ENCODE measurements around the gene SH3BP4.

The SH3BP4 gene

DNA sequence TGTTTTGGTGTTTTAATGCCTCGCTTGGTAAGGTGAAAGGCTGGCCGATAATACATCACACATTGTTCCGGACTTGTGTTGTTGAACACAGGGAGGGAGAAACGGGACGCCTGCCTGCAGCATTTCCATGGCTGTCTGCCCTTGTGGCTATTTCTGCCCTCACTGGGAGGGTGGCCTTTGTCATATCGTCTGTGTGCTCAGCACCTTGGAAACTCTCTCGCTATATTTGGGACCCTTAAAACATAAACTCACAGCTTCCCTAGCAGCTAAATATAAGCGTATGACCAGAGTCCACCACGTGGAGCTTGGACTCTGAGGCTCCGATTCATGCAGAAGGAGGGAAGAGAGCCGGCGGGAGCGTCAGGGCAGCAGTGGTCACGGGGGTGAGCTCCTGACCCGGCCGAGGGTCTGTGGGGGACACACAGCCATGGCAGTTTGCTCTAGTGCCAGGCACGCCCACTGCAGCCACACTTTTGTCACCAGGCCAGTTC is 111.7 kb downstream of the SH3BP4 start:
- no peak for DNase-seq

GRCh38 chr2:235064976-235065375 is 113.2 kb downstream of the SH3BP4 start:
- DNase-seq = no peak

DNA sequence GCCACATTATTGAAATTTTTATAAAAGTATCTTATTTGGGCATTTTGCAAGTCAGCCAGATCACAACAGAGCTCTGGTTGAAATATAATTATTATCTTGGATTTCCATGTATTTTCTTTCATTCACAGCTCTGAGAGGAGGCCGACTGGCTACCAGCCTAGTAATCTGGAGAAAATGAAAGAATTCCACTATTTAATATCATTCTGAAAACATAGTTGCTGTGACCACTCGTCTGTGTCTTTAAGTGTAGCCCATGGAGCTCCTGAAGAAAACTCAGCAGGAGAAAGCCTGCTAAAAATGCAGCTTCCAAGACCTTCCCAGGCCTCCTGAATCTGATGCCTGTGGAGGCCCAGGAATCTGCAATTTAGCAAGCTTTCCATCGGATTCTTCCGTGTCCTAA is 114.7 kb downstream of the SH3BP4 start:
- no peak for DNase-seq

DNA sequence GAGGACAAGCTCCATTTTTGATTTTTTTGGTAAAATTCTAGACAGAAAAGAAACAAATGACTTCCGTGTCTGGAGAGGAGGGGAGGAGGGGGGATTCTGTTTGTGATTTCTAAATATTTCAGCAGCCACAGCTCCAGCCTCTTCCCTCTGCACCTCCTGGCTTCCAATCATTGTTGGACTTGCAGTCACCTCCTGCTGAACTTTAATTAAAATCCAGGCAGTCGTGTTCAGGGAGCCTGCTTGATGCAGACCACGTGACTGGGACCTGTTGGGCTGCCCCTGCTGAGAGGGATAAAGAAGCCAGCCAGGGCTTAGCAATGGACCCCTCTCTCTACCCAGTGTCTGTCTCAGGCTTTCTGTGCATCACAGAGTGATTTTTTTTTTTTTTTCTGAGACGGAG is 115.1 kb downstream of the SH3BP4 start:
- DNase-seq = no peak

GRCh38 chr2:235068701-235069100 is 116.9 kb downstream of the SH3BP4 start:
- DNase-seq = no peak

GRCh38 chr2:235070063-235070706 is 118.4 kb downstream of the SH3BP4 start:
- no peak for DNase-seq

DNA sequence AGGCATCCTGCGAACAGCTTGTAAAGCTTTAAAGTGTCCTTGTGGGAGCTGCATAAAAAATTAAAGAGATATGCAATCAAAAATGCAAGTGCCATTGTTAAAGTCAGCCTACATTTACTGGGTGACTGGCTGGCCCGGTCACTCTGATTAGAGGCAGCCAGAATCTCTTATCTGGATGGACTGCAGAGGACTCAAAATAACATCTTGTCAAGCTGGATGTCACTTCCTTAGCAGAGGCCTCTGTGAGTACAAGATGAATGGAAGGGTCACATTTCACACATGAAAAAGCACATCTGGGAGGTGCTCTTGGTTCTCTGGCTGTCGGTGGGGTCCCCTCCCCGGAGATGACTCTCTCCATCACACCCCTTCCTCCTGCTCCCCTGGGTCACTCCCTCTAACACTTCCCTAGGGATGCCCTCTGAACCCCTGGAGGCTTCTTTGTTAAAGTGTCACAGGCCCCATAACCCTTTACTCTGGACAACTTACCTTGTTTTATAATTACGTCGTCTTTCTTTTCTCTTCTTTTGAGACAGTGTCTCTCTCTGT is 122.1 kb downstream of the SH3BP4 start:
- no peak for DNase-seq

GRCh38 chr2:235077046-235077445 is 125.2 kb downstream of the SH3BP4 start:
- no peak for DNase-seq

DNA sequence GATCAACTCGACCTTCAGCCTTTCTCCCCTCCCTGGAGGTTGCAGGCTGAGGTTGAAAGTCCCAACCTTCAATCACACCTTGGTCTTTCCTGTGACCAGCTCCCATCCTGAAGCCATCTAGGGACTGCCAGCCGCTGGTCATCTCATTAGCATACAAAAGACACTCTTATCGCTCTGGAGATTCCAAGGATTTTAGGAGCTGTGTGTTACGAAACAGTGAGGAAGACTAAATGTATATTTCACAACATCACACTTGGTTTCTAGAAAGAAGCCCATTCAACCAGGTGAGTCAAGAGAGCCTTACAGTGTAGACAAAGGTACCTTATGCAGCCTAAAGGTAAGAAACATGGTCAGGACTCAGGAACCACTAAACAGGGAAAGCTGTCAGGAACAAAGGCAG is 126.4 kb downstream of the SH3BP4 start:
- DNase-seq = no peak

- no peak for DNase-seq
Measured at GRCh38 chr2:235078914-235079472, 127.2 kb downstream of the SH3BP4 start.

- DNase-seq = no peak
Measured at GRCh38 chr2:235080101-235080500, 128.3 kb downstream of the SH3BP4 start.

GRCh38 chr2:235082578-235083338 is 130.9 kb downstream of the SH3BP4 start:
- DNase-seq = no peak

DNA sequence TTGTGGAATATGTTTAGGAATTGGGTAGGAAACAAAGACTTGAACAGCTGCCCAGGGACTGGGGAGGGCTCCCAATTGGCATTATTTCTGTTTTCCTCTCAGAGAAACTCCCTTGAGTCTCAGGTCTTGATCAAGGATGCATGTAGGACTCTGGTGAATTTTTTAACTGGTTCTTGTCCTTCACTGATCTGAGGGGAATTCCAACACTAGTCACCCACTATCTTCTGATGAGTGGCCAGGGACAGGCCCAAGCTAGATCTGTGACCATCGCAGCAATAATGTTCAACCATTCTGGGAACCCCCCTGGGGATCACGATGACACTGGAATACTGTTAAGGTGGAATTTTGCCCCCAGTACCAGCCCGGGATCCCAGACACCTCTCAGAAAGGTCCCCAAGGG is 132.0 kb downstream of the SH3BP4 start:
- DNase-seq = no peak

GRCh38 chr2:235084424-235084823 is 132.6 kb downstream of the SH3BP4 start:
- no peak for DNase-seq

DNA sequence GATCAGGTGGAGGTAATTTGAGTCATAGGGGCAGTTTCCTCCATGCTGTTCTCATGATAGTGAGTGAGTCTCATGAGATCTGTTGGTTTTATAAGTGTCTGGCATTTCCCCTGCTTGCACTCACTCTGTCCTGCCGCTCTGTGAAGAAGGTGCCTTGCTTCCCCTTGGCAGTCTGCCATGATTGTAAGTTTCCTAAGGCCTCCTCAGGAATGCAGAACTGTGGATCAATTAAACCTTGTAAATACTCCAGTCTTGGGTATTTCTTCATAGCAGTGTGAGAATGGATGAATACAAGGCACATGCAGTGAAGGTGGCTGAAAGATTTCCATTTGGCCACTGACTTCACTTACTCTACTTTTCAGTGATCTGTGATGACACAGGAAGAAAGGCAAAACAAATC is 133.7 kb downstream of the SH3BP4 start:
- DNase-seq = no peak

DNA sequence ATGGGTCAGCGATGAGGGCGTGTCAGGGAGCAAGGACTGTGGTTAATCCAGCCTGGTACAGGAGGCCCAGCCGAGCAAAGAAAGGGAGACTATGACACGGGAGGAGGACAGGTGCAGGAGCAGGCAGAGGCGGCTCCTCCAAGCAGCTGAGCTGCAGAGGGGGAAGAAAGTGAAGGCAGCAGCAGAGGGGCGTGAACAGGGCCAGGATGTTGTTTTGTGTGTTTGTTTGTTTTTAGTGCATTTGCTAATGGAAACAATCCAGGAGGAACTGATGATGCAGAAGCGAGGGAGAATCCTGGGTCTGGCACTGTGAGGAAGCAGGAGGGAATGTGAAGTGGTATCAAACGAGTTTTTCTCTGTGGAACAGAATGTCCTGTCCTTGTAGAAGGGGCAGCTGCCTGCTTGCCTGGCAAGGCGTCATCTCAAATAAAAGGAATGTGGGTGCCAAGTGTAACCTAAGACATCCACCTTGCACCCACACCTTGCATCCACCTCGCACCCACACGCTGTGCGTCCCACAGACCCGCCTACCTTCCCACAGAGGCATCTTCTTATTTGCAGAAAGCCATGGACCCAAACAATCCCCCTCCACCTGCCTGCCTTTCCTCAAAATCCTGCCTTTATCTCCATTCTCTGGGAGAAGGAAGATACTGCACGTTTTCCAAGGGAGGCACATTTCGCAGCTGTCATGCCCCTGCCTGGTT is 134.8 kb downstream of the SH3BP4 start:
- DNase-seq = no peak

- DNase-seq = no peak
Measured at GRCh38 chr2:235087832-235088495, 136.1 kb downstream of the SH3BP4 start.

GRCh38 chr2:235088496-235088921 is 136.7 kb downstream of the SH3BP4 start:
- no peak for DNase-seq

GRCh38 chr2:235091421-235091820 is 139.6 kb downstream of the SH3BP4 start:
- no peak for DNase-seq

- no peak for DNase-seq
Measured at GRCh38 chr2:235091983-235092382, 140.2 kb downstream of the SH3BP4 start.

DNA sequence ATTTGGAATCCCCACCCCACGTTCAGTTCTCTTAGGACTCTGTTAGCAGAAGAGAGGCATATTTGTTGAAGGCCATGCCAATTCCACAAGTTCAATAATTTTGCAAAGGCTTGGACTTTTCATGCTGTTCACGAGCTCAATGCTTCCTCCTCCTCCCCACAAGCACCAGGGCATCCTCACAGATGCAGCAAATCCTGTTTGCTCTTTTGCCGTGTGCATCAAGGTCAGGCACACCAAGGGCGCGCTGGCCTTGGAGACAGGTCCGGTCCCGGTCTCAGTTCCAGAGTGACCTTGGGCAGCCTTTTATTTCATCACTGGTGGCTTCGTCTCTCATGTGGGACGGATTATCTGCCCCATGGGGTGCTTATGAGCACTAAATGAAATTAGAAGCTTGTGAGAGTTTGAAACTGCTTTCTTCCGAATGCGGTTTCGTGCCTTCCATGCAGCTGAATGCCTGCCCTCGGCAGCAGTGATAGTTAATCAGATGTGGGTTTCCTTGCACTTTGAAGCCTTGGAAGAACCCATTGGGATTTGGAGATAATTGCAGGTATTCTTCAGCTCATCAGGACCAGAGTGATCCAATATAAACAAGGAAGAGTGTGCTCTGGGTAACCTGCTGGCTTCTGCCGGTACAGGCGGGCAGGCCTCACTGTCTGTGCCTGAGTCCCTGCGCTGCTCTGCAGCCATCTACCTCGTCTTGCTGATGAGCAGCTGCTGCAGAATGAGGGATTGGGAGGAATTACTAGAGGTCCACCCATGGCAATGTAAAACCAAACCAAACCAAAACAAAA is 140.8 kb downstream of the SH3BP4 start:
- DNase-seq = no peak

DNA sequence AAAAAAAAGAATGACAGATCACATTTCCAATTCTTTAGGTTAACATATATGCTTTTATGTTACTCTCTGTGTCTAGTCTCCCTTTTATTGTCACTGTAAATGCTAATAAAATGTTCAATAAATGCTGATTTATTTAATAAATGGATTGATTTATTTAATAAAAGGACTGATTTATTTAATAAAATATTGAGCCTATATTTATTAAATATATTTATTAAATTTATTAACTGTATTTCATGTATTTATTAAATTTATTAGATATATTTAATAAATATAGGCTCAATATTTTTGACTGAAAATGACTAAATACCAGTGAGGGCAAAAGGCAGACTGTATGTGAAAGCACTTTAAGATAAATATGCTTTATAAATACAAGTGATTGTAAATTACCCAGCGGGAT is 142.6 kb downstream of the SH3BP4 start:
- DNase-seq = no peak
